Renal cortex interstitium (tissue), 11 donors: ENCODE data around the gene SLC26A5. TPM values are rescaled to one million over a fixed set of nuclear protein-coding genes. Genes with fewer than 3 reads are reported as not detected.

Source experiments
- DNase-seq, 11 donors: peaks; one replicate each; pipeline ENCODE4 v3.0.0-alpha.2; 2013; ENCODE audit warnings: low read depth in 9 of 11, low spot score in 4 of 11; ENCODE audit errors: extremely low read depth in 1 of 11
- polyA plus RNA-seq, 3 donors: library from polyadenylated mRNA; unstranded; fragments of 120-200 nt; gene quantifications; one replicate each; pipeline ENCODE4 v1.2.1, GENCODE V29; 2013; ENCODE audit not compliant: insufficient read length in 3 of 3

Gene SLC26A5
- polyA plus RNA-seq, 3 donors = 0.17 to 0.65 (median 0.22) TPM

DNA sequence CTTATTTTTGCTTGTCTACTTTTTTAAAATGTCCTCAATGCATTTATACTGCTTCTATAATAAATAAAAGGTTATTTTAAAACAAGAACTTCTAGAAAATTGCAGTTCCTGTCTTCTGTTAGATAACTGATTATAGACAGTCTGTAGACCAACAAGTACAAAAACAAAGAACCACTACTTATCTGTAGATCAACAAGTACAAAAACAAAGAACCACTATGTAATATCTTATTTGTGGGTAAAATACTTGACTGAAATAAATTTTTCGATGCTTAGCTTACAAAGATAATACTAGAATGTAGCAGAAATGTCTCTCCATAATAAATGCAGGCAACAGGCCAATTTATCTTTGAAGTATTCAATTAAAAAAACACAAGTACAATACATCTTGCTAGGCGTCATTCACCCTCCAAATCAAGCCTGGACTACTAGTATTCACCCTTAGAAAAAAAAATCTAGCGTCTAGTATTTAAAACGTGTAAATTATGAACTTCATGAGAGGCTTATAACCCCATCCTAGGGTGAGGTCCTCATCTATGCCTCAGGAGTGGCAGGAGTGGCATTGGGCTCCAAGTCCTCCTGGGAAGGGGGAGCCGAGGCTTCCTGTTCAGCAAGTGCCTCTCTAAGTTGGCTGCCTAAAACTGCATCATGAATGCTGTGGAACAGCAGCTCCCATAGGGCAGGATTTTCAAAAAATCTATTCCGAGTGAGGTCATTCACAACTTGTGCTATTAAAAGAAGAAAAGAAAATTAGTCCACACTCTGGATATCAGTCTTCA lies 72.0 kb downstream of the SLC26A5 start:
- no peak for DNase-seq

DNA sequence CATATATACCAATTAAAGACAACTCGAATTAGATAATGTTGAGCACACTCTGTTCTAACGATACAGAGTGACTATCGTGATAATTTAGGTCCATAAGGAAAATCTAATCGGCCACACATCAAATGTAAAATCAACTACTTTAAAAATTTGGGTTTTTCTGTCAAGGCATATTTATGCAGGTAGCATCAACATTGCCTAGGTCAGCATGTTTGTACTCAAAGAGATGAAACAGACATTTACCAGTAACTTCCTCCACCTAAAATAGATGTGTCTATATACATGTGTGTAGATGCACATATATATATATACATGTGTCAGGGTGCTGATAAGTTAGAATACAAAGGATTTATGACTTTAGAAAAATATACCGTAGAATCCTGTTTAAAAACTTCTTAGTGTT lies 76.6 kb downstream of the SLC26A5 start:
- DNase-seq = no peak

- DNase-seq = no peak
Measured at GRCh38 chr7:103349805-103350204, 96.2 kb downstream of the SLC26A5 start.

DNA sequence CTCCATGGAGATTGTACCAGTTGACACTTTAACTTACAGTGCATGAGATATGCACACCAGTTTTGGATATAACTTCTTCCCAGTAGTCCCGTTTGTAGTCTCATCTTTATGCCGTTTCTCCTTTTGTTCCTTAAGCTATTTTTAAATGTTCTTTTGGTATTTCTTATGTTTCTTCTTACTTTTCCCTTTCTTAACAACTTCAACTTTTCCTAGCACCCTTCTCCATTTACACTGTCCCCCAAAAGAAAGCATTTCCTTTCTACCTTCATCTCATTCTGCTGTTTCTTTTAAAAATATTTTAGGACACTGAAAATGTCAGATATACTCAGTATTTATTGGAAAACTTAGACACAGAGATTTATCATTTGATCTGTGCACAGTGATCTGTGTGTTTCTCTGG lies 97.0 kb downstream of the SLC26A5 start:
- no peak for DNase-seq

- DNase-seq = no peak
Measured at GRCh38 chr7:103348452-103348851, 97.6 kb downstream of the SLC26A5 start.

DNA sequence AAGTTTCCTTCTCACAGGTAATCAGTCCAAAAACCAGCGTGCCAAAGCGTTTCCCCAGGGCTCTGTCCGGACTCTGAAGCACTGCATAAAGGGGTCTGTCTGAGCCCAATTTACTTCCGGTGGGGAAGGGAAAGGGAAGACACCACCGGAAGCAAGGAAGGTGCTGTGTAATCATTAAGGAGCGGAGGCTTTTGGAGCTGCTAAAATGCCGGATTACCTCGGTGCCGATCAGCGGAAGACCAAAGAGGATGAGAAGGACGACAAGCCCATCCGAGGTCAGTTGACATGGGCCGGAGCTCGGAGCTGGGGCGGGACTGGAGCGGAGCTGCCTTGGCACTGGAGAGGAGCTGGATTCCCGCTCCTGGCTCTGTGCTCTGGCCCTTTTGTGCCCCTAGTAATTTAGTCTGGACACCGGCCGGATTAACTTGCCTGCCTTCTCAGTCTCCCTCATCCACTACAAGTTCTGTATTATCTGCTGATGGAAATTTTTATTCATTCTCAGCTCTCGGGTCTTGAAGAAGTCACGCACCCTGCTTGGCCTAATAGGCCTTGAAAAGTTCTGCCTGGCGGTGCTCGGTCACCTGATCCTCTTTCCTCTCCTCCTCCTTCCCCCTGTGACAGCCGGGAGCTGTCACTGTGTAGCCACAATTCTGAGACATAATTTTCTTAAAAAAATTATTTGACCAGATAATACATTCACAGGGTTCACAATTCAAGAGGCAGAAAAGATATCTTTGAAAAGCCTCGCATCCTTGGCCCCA lies 98.3 kb downstream of the SLC26A5 start, which contains the start of gene PSMC2:
Gene PSMC2 (plus strand): TSS at position 137 of the 761 bp plus-strand sequence. CDS start 69 bp downstream, at position 206.
- peak; percentile 85 to 96 (median 90) for DNase-seq

DNA sequence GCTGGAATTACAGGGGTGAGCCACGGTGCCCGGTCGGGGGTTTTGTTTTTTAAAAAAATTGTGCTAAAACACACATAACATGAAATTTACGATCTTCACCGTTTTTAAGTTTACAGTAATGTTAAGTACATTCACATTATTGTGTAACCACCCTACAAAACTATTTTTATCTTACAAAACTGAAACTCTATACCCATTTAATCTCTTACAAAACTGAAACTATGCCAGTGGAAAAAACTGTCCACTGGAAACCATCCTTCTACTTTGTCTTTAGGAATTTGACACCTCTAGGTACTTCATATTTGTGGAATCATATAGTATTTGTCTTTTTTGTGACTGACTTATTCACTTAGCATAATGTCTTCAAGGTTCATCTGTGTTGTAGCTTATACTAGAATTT lies 99.6 kb downstream of the SLC26A5 start:
- DNase-seq = no peak

DNA sequence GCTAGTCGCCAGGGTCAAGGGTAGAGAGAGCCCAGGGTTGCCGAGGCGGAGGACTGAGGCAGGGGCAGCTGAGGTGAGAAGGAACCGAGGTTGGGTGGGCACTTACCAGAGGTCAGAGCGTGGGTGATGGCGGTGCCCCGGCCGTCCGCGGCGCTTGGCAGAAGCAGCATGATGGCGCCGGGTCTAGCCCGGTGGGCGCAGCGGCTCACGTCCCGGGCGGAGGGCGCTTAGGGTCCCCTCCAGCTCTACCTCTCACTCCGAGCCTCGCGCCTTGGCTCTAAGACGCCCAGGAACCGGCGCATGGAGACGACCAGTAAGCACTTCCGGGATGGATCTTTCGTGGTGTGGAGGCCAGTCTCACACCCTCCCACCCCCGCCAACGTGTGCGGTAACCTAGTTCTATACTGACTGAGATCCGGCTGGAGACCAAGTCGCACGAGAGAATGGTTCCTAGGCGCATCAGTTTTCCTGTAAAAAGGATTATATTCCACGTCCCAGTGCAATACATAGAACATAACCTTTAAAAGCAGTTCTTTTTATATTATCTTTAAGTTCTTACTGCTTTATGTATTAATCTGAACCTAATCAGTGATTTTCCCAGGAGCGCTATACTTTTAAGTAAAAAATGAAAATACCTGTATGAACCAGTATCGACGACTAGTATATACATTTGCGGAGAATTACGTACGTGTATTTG lies 101.4 kb downstream of the SLC26A5 start, which contains the start of gene DNAJC2:
Gene DNAJC2 (minus strand): TSS at position 315 of the 697 bp plus-strand sequence. CDS start 145 bp downstream, at position 170.
- DNase-seq = peak; percentile 73 to 91 (median 83)

DNA sequence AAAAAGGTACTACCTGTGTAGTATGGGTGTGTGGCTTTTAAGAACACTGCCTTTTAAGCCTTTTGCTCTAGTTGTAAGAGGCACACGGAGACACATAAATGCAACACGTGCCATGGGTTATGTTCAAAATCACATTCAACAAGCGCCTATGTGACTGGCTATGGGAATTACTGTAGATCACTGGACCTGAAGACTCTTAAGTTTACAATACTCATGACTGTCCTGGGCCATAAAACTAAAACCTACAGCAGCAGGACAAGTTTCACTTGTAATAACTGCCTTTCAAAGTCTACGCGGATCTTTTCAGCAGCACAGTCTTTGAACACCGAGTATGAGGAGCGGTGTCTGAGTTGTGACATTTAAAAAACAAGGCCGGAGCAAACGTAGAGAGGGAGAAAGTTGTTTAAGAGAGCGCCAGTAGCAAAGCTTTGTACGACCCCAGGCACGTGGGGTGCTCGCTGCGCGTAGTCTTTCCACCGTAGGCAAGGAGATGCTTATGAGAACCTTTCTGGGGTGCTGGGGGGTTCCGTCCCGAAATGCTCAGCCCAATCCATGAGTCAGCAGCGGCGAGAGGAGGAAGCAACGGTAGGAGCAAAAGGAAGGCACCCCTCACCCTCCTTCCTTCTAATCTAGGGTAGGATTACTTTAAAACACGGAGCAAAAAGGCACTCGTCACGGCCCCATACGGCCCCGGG lies 102.1 kb downstream of the SLC26A5 start:
- peak in 6 of 11 donors; percentile 9 to 44 (median 14) for DNase-seq

GRCh38 chr7:103343332-103343731 lies 102.7 kb downstream of the SLC26A5 start:
- no peak for DNase-seq

GRCh38 chr7:103341466-103341865 lies 104.5 kb downstream of the SLC26A5 start:
- DNase-seq = no peak

- DNase-seq = no peak
Measured at GRCh38 chr7:103338864-103339263, 107.1 kb downstream of the SLC26A5 start.

GRCh38 chr7:103336761-103337160 lies 109.2 kb downstream of the SLC26A5 start:
- DNase-seq = no peak

DNA sequence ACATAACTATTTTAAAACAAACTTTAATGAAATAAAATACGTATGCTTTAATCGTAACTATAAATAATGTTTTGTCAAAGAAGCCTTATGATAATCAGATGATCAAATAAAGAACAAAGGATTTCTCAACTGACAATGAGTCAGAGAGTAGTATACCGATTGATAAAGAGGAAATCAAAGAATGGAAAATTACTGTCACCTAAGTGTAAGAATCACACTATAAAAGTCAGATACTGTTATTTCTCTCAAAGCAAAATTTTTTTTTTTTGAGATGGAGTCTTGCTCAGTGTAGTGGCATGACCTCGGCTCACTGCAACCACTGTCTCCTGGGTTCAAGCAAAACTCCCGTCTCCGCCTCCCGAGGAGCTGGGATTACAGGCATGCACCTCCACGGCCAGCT lies 120.3 kb downstream of the SLC26A5 start:
- DNase-seq = no peak

Other genes with a start within 250 kb of the SLC26A5 start
- 100 to 1,000 TPM in 1 of 3 donors, 10 to 100 TPM in 2; 95.0 to 116 (median 96.8) TPM for gene PMPCB, start 148.8 kb downstream of the SLC26A5 start, polyA plus RNA-seq
- 10 to 100 TPM; 42.2 to 57.2 (median 49.6) TPM for gene DNAJC2, start 101.4 kb downstream of the SLC26A5 start, polyA plus RNA-seq
- gene PSMC2, start 98.6 kb downstream of the SLC26A5 start, polyA plus RNA-seq = 100 to 1,000 TPM in 2 of 3 donors, 10 to 100 TPM in 1; 94.8 to 125 (median 113) TPM